Keratinocyte (primary cell): ENCODE measurements around the gene DOK5. TPM values are rescaled to one million over a fixed set of nuclear protein-coding genes. Genes with fewer than 3 reads are reported as not detected.

Source experiments
- DNase-seq: peaks from one replicate; pipeline ENCODE4 v3.0.0-alpha.2; 2011; ENCODE audit warnings: low read depth, missing footprints, low spot score
- FAIRE-seq: peaks from 2 replicates; lab custom pipeline; 2011; peaks lifted over from hg19 to GRCh38; lab: Jason Lieb, UNC
- H2AFZ ChIP-seq: 2 replicates; pipeline ENCODE4 v1.6.0; 2012; ENCODE audit warnings: low read length, control low read depth, inconsistent platforms; ENCODE audit not compliant: control insufficient read depth
- H3K27ac ChIP-seq: 2 replicates; pipeline ENCODE4 v1.5.1; 2011; ENCODE audit warnings: low read length; ENCODE audit not compliant: control insufficient read depth, insufficient read depth
- H3K27me3 ChIP-seq: 3 replicates; pipeline ENCODE4 v1.6.0; 2011; ENCODE audit warnings: low read length; ENCODE audit not compliant: control insufficient read depth, insufficient read depth; ENCODE audit errors: extremely low read depth
- H3K36me3 ChIP-seq, 2 experiments: 2 replicates in 1 of 2; 3 replicates in 1 of 2; pipeline ENCODE4 v1.5.1; 2011; ENCODE audit warnings: low read length in 2 of 2, mild to moderate bottlenecking in 1 of 2; ENCODE audit not compliant: control insufficient read depth in 2 of 2, insufficient read depth in 2 of 2; ENCODE audit errors: extremely low read depth in 1 of 2
- H3K4me1 ChIP-seq: 3 replicates; pipeline ENCODE4 v1.5.1; 2011; ENCODE audit warnings: low read length; ENCODE audit not compliant: control insufficient read depth, insufficient read depth; ENCODE audit errors: extremely low read depth
- H3K4me2 ChIP-seq: 3 replicates; pipeline ENCODE4 v1.6.0; 2011; ENCODE audit warnings: low read depth, low read length; ENCODE audit not compliant: control insufficient read depth, insufficient read depth; ENCODE audit errors: extremely low read depth
- H3K4me3 ChIP-seq, 3 experiments: fragments of 200-600 bp in 1 of 3; sonication (generic) in 1 of 3; 2 replicates in 2 of 3; 3 replicates in 1 of 3; pipeline ENCODE4 v1.5.1; 2011 to 2016; ENCODE audit warnings: low read length in 3 of 3, mild to moderate bottlenecking in 3 of 3, control low read depth in 2 of 3, inconsistent platforms in 1 of 3, low read depth in 1 of 3, mixed read lengths in 1 of 3, mixed run types in 1 of 3, moderate library complexity in 1 of 3; ENCODE audit not compliant: control insufficient read depth in 2 of 3, insufficient read depth in 2 of 3; ENCODE audit errors: extremely low read depth in 1 of 3
- H3K79me2 ChIP-seq: 2 replicates; pipeline ENCODE4 v1.6.0; 2012; ENCODE audit warnings: low read length; ENCODE audit not compliant: control insufficient read depth, insufficient read depth
- H3K9ac ChIP-seq: 3 replicates; pipeline ENCODE4 v1.6.0; 2011; ENCODE audit warnings: low read length; ENCODE audit not compliant: control insufficient read depth, insufficient read depth; ENCODE audit errors: extremely low read depth
- H3K9me1 ChIP-seq: 3 replicates; pipeline ENCODE4 v1.6.0; 2011; ENCODE audit warnings: low read length; ENCODE audit not compliant: control insufficient read depth, insufficient read depth; ENCODE audit errors: extremely low read depth
- H3K9me3 ChIP-seq: 2 replicates; pipeline ENCODE4 v1.5.1; 2012; ENCODE audit warnings: low read depth, low read length; ENCODE audit not compliant: control insufficient read depth
- H4K20me1 ChIP-seq: 3 replicates; pipeline ENCODE4 v1.6.0; 2011; ENCODE audit warnings: low read length; ENCODE audit not compliant: control insufficient read depth, insufficient read depth; ENCODE audit errors: extremely low read depth
- CTCF ChIP-seq, 3 experiments: IDR thresholded peaks in 1 of 3; conservative IDR thresholded peaks in 1 of 3; optimal IDR thresholded peaks in 1 of 3; 2 replicates in 2 of 3; 3 replicates in 1 of 3; pipeline versions ENCODE3 to v1.5.1; 2011; ENCODE audit warnings: low read length in 3 of 3, mild to moderate bottlenecking in 3 of 3, moderate library complexity in 2 of 3, control low read depth in 1 of 3, inconsistent platforms in 1 of 3; ENCODE audit not compliant: insufficient read depth in 2 of 3; ENCODE audit errors: extremely low read depth in 1 of 3
- EZH2 ChIP-seq: IDR thresholded peaks from one replicate; pipeline ENCODE4 v1.6.1; 2012; ENCODE audit warnings: inconsistent platforms, mild to moderate bottlenecking, low read length, moderate library complexity
- dilution Hi-C: fragments of 300-500 bp; cut with MboI; formaldehyde crosslinking; loops from one replicate; pipeline ENCODE4 v1.7.0; 2020; ENCODE audit warnings: low sequenced_read_pairs; ENCODE audit not compliant: extremely low pct_ligation_motif_present
- polyA plus RNA-seq, 5 experiments: library from polyadenylated mRNA; depleted of rRNA in 3 of 5; stranded (reverse) in 3 of 5; stranded (forward) in 1 of 5; unstranded in 1 of 5; fragments of >200 nt; gene quantifications; 1 replicate in 1 of 5; 2 replicates in 3 of 5; 3 replicates in 1 of 5; pipeline versions ENCODE4 v1.2.1 to v1.2.3, GENCODE V29; 2011 to 2012; ENCODE audit warnings: missing spikeins in 2 of 5, low read depth in 1 of 5, low replicate concordance in 1 of 5

Gene DOK5
- polyA plus RNA-seq, 1 donor (not counting 4 experiments of a cell fraction or from before 2014, with no cell fraction given): not detected

- no peak for DNase-seq
Measured at GRCh38 chr20:54548849-54549248, 73.5 kb downstream of the DOK5 start.

GRCh38 chr20:54549658-54550326 is 74.4 kb downstream of the DOK5 start:
- TF ChIP-seq EZH2: no peak
- TF ChIP-seq CTCF (optimal IDR thresholded peaks at IDR 0.05 in 1 of 3, IDR thresholded peaks at IDR 0.05 in 1 of 3, conservative IDR thresholded peaks at IDR 0.05 in 1 of 3; ENCODE audit: extremely low read depth in 1 of 3, insufficient read depth in 2 of 3, low read length in 3 of 3): no peak
- no peak overlapping the region for H3K9ac ChIP-seq
- H3K4me1 ChIP-seq: no peaks in the 10 kb centered on the region
- H3K4me3 ChIP-seq: no peak overlapping the region
- H3K27me3 ChIP-seq: no peaks in the 10 kb centered on the region
- H3K36me3 ChIP-seq: no peaks in the 10 kb centered on the region
- no peaks in the 10 kb centered on the region for H3K79me2 ChIP-seq
- FAIRE-seq (no peak), DNase-seq (no peak)
- H3K27ac ChIP-seq: no peak overlapping the region
- H3K9me3 ChIP-seq: no peaks in the 10 kb centered on the region
- H2AFZ ChIP-seq: no peak overlapping the region
- no peaks in the 10 kb centered on the region for H3K9me1 ChIP-seq
- dilution Hi-C loops: no loop called here
- H4K20me1 ChIP-seq: no peaks in the 10 kb centered on the region
- no peak overlapping the region for H3K4me2 ChIP-seq

More at GRCh38 chr20:54548849-54549248, 73.5 kb downstream of the DOK5 start:
- no peaks in the 10 kb centered on the region for H3K9me1 ChIP-seq
- H4K20me1 ChIP-seq: no peaks in the 10 kb centered on the region
- no peak overlapping the region for H3K9ac ChIP-seq
- no peaks in the 10 kb centered on the region for H3K4me1 ChIP-seq
- H3K9me3 ChIP-seq: no peaks in the 10 kb centered on the region
- no peak overlapping the region for H3K4me3 ChIP-seq
- dilution Hi-C loops: no loop called here
- no peak overlapping the region for H3K4me2 ChIP-seq
- H2AFZ ChIP-seq: no peak overlapping the region
- H3K36me3 ChIP-seq: no peaks in the 10 kb centered on the region
- H3K79me2 ChIP-seq: no peaks in the 10 kb centered on the region
- no peak overlapping the region for H3K27ac ChIP-seq
- FAIRE-seq: no peak
- no peaks in the 10 kb centered on the region for H3K27me3 ChIP-seq
- TF ChIP-seq CTCF (optimal IDR thresholded peaks at IDR 0.05 in 1 of 3, IDR thresholded peaks at IDR 0.05 in 1 of 3, conservative IDR thresholded peaks at IDR 0.05 in 1 of 3; ENCODE audit: extremely low read depth in 1 of 3, insufficient read depth in 2 of 3, low read length in 3 of 3) (no peak), EZH2 (no peak)
